Activated naive CD4-positive, alpha-beta T cell treated with anti-CD3 and anti-CD28 coated beads, Interleukin-2, amount 10 ng/mL, durations not matched to agents 5 hours and 36 hours (primary cell): Measurements from ENCODE around the gene KICS2. TPM values are rescaled to one million over a fixed set of nuclear protein-coding genes. Genes with fewer than 3 reads are reported as not detected.

Experiments used
- total RNA-seq, 2 experiments: library from RNA; stranded (reverse); gene quantifications; one replicate each; pipeline ENCODE4 v1.2.3, GENCODE V29; 2021

The KICS2 gene
- total RNA-seq = 10 to 100 TPM in 1 of 2 experiments, 1 to 10 TPM in 1; 8.0 to 11.3 TPM

DNA sequence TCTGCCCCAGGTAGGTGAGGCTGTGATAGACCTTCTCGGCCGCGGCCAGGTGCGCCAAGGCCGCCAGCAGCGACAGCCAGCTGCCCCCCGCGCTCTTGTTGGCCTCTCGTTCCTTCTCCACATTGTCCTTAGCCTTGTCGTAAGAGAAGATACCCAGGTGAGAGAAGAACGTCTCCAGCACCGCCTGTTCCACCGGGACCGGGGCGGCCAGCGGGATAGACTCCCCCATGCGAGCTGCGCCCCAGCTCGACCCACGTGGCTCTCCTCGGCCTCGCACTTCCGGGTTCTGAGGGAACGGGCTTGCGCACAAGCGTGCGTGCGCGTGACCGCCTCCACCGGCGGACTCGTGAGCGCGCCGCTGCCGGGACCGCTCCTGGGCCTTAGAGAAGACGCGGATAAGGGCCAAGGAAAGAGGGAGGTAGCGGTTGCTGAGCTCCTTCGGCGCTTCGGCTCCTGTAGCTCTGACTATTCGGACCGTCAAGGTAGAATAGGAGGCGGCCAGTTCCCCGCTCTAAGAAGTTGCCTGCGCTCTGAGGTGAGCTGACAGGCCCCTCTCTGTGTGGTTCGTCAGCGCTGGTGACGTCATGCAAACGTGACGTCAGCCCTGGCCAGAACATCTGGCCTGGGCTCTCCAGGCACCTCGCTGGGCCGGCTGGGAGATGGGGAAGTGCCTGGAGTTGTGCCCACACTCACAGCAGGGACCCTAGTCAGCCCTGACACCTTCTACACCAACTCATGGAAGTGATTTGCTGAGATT lies at the start of gene KICS2:
Gene KICS2 (minus strand): TSS at position 288 of the 757 bp plus-strand sequence. CDS start 59 bp downstream, at position 229.

Other genes starting within 250 kb of the KICS2 start
- gene C12orf56, start 168.5 kb upstream of the KICS2 start, total RNA-seq = under 1 TPM in 1 of 2 experiments, not detected in 1; 0.13 TPM
- gene XPOT, start 182.1 kb upstream of the KICS2 start, total RNA-seq = 100 to 1,000 TPM in 1 of 2 experiments, 10 to 100 TPM in 1; 98.7 to 102 TPM
- 10 to 100 TPM; 20.3 to 22.9 TPM for gene TBK1, start 229.8 kb upstream of the KICS2 start, total RNA-seq